Activated T-cell treated with anti-CD3 and anti-CD28 coated beads for 4 hours (primary cell): Measurements from ENCODE around the gene FGF16.
"Not testable (repeated sequence)": the region's sequence is repeated elsewhere in the genome, so short reads cannot be mapped to it uniquely, and the experiment has no call there.

Source experiments
- DNase-seq: peaks from one replicate; pipeline ENCODE4 v3.0.0-alpha.2; 2020

The FGF16 gene

GRCh38 chrX:77446908-77447652 lies at the start of gene FGF16:
Gene FGF16, plus strand, starts transcription at chrX:77447389. Its CDS starts 286 bp downstream, at chrX:77447675.
- no peak for DNase-seq

GRCh38 chrX:77398330-77398954 lies 48.7 kb upstream of the FGF16 start:
- no peak for DNase-seq

- no peak for DNase-seq
Observed at GRCh38 chrX:77404419-77404818, 42.8 kb upstream of the FGF16 start.

GRCh38 chrX:77407821-77408220 lies 39.4 kb upstream of the FGF16 start:
- DNase-seq: not testable (repeated sequence)

GRCh38 chrX:77412631-77413030 lies 34.6 kb upstream of the FGF16 start:
- DNase-seq: no peak

- no peak for DNase-seq
Observed at GRCh38 chrX:77415161-77415560, 32.0 kb upstream of the FGF16 start.

- no peak for DNase-seq
Observed at GRCh38 chrX:77415882-77416281, 31.3 kb upstream of the FGF16 start.

GRCh38 chrX:77422891-77423648 lies 24.1 kb upstream of the FGF16 start:
- no peak for DNase-seq

- no peak for DNase-seq
Observed at GRCh38 chrX:77426811-77427210, 20.4 kb upstream of the FGF16 start.

- DNase-seq: no peak
Observed at GRCh38 chrX:77427611-77428010, 19.6 kb upstream of the FGF16 start.

GRCh38 chrX:77428551-77428950 lies 18.6 kb upstream of the FGF16 start:
- no peak for DNase-seq

- DNase-seq: no peak
Observed at GRCh38 chrX:77431227-77431626, 16.0 kb upstream of the FGF16 start.

- no peak for DNase-seq
Observed at GRCh38 chrX:77433001-77433400, 14.2 kb upstream of the FGF16 start.

GRCh38 chrX:77434962-77435361 lies 12.2 kb upstream of the FGF16 start:
- no peak for DNase-seq

GRCh38 chrX:77436271-77436670 lies 10.9 kb upstream of the FGF16 start:
- DNase-seq: no peak

- no peak for DNase-seq
Observed at GRCh38 chrX:77436682-77437081, 10.5 kb upstream of the FGF16 start.

GRCh38 chrX:77440330-77440729 lies 6.9 kb upstream of the FGF16 start:
- no peak for DNase-seq

GRCh38 chrX:77441033-77441432 lies 6.2 kb upstream of the FGF16 start:
- no peak for DNase-seq

GRCh38 chrX:77441479-77441878 lies 5.7 kb upstream of the FGF16 start:
- DNase-seq: no peak

- DNase-seq: no peak
Observed at GRCh38 chrX:77442728-77443127, 4.5 kb upstream of the FGF16 start.

- no peak for DNase-seq
Observed at GRCh38 chrX:77444075-77444474, 3.1 kb upstream of the FGF16 start.

GRCh38 chrX:77444545-77444944 lies 2.6 kb upstream of the FGF16 start:
- no peak for DNase-seq

- no peak for DNase-seq
Observed at GRCh38 chrX:77446029-77446585, 1.1 kb upstream of the FGF16 start.
